ENCODE results near the gene PCGF1.

DNA sequence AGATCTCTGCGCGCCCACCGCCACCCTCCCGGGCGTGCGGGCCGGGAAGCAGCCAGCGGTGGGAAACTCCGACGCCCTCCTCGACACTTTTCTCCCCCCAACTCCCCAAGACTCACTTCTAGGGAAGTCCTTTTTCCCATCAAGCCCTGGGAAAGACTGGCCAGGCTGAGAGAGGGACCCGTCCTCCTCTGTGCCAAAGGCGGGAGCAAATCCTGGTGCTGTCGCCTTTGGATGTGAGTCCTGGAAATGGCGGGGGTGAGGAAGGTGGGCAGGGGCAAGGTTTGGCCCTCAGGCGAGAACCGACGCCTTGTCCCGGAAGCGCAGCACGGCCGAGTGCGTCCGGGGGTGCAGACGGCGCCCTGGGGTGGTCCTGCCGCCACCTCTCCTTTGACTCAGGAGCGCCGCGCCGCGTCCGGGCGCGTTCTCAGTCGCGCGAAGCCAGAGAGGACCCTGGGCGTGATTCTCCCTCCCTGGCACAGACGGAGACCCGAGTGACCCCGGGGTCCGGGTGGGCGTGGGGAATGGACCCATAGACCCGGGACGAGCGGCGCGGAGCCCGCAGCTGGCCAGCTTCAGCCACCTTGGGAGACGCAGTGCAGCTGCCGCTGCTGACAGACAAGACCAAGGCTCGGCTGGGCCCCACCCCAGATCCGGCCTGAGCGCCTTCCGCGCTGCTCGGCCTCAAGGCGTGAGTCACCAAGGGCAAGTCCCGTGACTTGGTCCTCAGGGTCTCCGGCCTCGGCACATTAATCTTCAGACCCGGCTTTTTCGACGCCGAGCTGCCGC, 4.6 kb downstream of the PCGF1 start:
- TF ChIP-seq ZNF274 (IDR thresholded peaks at IDR 0.05; ENCODE audit: low read depth, low read length) (no peak), POLR2A (IDR thresholded peaks at IDR 0.05; ENCODE audit: borderline replicate concordance, extremely low read depth, insufficient read depth, insufficient read length) (peak; percentile 75), RAD21 (IDR thresholded peaks at IDR 0.05; ENCODE audit: low read depth) (no peak), EZH2phosphoT487 (IDR thresholded peaks at IDR 0.05; ENCODE audit: borderline replicate concordance) (no peak), SIN3A (IDR thresholded peaks at IDR 0.05; ENCODE audit: low read depth) (no peak), CEBPB (IDR thresholded peaks at IDR 0.05; ENCODE audit: low read depth) (no peak), CTCF (IDR thresholded peaks at IDR 0.05 in 2 of 3, conservative IDR thresholded peaks at IDR 0.05 in 1 of 3; ENCODE audit: borderline replicate concordance in 1 of 3, insufficient read depth in 1 of 3, low read depth in 2 of 3, low read length in 2 of 3) (peak in 2 of 3 experiments; percentile 17 to 44; a peak in 2 of 6 replicates), CBX3 (IDR thresholded peaks at IDR 0.05; ENCODE audit: low read depth) (no peak), EZH2 (IDR thresholded peaks at IDR 0.05) (no peak)
